NCI-H128 (cell line): ENCODE data around the gene CATSPERD.
"Not testable (repeated sequence)": the region's sequence is repeated elsewhere in the genome, so short reads cannot be mapped to it uniquely, and the experiment has no call there.

Experiments used
- DNase-seq: peaks from one replicate; lab custom pipeline; 2025; ENCODE audit not compliant: unreplicated experiment; lab: John Stamatoyannopoulos, UW

Gene CATSPERD

DNA sequence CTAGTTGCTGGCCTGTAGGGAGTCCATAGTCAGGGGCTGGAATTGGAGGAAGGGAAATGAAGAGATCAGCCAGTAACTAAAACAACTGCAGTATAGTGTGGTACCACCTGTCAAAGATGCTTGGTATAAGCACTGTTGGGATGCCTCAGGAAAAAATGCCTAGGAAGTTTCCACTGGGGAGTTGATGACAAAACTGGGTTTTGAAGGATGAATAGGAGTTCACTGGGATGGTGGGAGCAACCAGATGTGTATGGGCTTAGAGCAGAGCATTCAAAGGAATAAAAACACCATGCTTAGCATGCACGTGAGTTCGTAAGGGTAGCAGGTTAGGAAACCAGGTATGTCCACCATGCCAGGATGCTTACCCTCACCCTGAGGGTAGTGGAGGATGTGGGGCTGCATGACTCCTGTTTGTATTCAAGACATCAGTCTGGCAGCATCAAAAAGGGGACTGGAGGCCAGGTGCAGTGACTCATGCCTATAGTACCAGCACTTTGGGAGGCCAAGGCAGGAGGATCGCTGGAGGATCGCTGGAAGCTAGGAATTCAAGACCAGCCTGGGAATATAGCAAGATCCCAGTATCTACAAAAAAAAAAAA, 7.1 kb downstream of the CATSPERD start:
- DNase-seq: no peak

DNA sequence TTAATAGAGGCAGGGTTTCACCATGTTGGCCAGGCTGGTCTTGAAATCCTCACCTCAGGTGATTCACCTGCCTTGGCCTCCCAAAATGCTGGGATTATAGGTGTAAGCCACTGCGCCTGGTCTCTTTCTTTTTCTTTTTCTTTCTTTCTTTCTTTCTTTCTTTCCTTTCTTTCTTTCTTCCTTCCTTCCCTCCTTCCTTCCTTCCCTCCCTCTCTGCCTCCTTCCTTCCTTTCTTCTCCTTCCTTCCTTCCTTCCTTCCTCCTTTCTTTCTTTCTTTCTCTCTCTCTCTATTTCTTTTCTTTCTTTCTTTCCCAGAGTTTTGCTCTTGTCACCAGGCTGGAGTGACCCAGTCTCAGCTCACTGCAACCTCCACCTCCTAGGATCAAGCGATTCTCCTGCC, 12.7 kb downstream of the CATSPERD start:
- not testable (repeated sequence) for DNase-seq

DNA sequence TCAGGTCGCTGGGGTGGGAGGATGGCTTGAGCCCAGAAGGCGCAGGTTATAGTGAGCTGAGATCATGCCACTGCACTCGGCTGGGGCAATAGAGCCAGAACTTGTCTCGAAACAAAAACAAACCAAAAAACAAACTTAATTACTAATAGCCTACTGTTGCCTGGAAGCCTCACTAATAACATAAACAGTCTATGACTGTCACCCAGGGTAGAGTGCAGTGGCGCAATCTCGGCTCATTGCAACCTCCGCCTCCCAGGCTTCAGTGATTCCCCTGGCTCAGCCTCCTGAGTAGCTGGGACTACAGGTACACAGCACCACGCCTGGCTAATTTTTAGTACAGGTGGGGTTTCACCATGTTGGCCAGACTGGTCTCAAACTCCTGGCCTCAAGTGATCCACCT, 18.0 kb downstream of the CATSPERD start:
- DNase-seq: no peak

DNA sequence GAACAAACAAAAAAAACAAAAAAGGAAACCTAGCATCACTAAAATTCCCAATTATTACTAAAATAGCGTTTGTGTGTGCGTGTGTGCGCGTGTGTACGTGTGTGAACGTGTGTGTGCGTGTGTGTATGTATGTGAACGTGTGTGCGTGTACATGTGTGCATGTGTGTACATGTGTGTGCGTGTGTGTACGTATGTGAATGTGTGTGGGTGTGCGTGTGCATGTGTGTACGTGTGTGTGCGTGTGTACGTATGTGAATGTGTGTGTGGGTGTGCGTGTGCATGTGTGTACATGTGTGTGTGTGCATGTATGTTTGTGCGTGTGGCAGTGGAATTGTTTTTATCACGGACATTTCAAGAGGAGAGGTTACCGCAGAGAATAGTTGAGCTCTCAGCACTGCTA, 21.6 kb downstream of the CATSPERD start:
- no peak for DNase-seq

DNA sequence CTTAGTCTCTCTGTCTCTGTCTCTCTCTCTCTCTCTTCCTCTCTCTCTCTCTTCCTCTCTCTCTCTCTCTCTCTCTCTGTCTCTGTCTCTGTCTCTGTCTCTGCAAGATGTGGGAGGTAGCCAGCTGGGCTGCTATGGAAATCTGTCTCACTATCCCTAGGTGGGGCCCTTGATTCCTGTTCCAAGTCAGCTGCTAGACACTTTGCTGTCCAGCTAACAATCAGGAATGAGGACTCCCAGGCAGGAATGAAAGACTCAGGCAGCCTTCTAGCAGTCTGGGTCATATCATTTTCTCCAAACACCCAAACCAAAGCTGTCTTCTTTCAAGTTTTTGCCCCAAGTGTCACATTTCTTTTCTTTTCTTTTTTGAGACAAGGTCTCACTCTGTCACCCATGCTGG, 23.2 kb downstream of the CATSPERD start:
- DNase-seq: no peak

DNA sequence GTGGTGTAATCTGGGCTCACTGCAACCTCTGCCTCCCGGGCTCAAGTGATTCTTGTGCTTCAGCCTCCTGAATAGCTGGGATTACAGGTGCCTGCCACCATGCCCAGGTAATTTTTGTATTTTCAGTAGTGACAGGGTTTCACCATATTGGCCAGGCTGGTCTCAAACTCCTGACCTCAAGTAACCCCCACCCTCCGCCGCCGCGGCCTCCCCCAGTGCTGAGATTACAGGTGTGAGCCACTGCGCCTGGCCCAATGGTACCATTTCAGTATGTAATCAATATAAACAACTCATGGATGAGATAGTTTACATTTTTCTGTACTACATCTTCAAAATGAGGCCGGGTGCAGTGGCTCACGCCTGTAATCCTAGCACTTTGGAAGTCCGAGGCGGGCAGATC, 24.6 kb downstream of the CATSPERD start:
- DNase-seq: not testable (repeated sequence)

DNA sequence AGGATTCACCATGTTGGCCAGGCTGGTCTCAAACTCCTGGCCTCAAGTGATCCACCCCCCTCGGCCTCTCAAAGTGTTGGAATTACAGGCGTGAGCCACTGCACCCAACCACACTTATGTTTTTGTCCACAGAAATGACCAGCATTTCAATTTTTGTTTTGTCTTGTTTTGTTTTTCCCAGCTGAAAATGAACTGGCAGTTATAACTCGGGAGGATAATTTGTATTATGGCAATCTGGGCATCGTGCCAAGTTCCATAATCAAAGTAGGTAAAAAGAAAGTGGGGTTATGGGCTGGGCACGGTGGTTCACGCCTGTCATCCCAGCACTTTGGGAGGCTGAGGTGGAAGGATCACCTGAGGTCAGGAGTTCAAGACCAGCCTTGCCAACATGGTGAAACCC, 28.5 kb downstream of the CATSPERD start:
- not testable (repeated sequence) for DNase-seq

DNA sequence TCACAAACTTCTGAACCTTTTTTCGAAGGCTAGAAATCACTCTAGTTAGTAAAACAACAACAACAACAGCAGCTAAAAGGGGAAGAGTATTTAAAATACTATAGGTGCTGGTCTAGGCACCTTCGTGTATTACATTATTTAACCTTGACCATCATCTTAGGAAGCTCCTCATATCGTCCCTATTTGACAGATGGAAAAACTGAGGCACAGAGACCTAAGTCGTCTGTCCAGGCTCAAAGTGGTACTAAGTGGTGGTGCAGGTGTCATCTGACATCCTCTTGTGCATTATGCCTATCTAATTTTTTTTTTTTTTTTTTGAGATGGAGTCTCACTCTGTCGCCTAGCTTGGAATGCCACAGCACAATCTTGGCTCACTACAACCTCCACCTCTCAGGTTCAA, 29.1 kb downstream of the CATSPERD start:
- no peak for DNase-seq

DNA sequence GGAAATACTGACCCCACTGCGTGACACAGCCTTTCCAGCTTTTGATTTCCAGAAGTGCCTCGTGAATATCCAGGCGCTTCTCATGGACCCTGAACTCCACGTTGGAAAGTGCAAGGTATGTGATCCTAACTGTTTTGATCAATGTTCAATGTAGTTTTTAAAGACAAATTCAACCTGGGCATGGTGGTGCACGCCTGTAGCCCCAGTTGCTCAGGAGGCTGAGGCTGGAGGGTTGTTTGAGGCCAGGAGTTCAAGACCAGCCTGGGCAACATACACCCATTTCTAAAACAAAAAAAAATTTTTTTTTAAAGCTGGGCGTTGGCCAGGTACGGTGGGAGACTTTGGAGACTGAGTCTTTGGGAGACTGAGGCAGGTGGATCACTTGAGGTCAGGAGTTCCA, 31.3 kb downstream of the CATSPERD start:
- no peak for DNase-seq

DNA sequence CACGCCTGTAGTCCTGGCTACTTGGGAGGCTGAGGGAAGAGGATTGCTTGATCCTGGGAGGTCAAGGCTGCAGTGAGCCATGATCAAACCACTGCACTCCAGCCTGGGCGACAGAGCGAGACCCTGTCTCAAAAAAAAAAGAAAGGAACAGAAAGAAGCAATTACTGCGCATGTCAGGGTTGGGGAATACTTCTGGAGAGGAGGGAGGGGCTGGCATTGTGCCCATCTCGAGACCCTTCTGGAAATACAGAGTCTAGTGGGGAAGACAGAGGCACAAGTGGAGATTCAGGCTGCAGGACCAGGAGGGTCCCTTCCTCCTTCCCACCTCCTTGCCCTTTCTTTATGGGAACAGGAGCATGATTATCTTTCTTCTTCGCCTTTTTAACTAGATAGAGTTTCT, 33.3 kb downstream of the CATSPERD start:
- no peak for DNase-seq

DNA sequence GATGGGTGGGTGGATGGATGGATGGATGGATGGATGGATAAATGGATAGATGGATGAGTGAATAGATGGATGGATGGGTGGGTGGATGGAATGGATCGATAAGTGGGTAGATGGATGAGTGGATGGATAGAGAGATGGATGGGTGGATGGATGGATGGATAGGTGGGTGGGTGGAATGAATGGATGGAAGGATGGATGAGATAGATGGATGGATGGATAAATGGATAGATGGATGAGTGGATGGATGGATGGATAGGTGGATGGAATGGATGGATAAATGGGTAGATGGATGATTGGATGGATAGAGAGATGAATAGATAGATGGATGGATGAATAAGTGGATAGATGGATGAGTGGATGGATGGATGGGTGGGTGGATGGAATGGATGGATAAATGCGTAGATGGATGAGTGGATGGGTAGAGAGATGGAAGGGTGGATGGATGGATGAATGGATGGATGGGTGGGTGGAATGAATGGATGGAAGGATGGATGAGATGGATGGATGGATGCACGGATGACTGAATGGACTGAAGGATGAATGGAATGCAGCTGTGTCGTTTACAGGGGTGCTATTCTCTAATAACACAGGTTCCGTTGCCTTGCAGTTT, 42.3 kb downstream of the CATSPERD start:
- DNase-seq: no peak

DNA sequence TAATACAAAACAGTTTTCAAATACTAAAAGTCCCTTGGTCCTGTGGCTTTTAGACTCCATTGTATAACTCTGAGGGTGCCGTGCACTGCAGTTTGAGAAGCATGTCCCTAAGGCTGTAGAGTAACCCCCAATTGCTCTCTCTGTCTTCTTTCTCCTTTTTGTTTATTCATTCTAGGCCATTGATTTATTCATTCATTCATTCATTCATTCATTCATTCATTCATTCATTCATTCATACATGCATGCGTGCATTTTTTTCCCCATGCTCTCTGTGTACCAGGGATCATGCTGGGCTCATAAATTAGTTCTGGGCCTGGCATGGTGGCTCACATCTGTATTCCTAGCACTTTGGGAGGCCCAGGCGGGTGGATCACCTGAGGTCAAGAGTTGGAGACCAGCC, 44.8 kb downstream of the CATSPERD start:
- DNase-seq: no peak

DNA sequence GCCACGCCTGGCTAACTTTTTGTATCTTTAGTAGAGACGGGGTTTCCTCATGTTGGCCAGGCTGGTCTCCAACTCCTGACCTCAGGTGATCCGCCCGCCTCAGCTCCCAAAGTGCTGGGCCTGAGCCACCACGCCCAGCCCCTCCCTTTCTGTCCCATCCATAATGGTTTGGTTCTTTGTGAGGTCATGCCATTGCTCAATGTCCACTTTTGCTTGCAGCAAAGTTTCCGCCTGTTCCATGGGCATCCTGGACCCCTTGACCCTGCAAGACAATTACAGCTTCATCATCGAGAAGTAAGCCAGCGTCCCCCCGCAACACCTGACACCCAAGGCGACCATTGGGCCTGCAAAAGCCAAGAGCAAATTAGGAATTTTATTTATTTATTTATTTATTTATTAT, 47.5 kb downstream of the CATSPERD start:
- no peak for DNase-seq

DNA sequence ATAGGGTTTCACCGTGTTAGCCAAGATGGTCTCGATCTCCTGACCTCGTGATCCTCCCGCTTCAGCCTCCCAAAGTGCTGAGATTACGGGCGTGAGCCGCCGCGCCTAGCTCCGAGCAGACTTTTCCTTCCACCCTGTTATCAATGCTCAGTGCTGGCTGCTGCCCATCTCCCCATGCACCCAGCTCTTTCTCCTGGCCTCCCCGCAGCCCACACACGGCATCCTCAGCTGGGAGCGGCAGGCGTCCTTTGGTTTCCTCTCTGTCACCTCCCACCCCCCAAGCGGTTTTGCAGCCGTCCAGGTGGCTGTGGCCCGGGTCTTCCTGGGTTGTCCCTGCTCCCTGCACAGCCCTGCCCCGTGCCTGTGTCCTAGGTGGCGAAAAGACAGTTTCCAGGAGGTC, 52.0 kb downstream of the CATSPERD start:
- DNase-seq: no peak

DNA sequence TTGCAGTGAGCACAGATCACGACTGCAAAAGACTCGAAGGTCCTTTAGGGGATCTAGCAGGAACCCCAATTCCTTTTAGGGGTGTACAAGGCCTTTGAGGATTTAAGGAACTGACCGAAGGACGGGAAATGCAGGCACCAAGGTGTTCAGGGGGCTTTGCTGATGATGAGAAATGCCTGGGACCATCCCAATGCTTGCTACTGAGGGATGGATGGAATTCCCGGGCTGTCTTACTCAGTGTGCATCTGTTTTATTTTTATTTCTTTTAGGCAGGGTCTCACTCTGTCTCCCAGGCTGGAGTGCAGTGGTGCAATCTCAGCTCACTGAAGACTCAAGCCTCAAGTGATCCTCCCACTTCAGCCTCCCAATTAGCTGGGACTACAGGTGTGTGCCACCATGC, 52.8 kb downstream of the CATSPERD start:
- no peak for DNase-seq

DNA sequence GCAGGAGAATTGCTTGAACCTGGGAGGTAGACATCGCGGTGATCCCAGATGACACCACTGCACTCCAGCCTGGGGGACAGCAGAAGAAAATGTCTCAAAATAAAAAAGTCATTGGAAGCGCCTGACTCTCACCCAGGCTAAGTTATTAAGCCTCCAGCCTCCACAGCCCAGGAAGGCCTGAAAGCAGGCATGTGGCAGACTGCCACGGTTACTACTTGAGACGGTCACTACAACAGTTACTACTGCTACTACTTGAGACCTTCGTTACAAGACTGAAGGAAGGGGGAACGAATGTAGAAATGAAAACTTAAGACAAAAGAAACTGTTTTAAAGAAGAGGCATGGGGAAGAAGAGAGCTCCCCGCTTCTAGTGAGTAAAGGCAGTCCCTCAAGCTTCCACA, 54.5 kb downstream of the CATSPERD start:
- DNase-seq: no peak

DNA sequence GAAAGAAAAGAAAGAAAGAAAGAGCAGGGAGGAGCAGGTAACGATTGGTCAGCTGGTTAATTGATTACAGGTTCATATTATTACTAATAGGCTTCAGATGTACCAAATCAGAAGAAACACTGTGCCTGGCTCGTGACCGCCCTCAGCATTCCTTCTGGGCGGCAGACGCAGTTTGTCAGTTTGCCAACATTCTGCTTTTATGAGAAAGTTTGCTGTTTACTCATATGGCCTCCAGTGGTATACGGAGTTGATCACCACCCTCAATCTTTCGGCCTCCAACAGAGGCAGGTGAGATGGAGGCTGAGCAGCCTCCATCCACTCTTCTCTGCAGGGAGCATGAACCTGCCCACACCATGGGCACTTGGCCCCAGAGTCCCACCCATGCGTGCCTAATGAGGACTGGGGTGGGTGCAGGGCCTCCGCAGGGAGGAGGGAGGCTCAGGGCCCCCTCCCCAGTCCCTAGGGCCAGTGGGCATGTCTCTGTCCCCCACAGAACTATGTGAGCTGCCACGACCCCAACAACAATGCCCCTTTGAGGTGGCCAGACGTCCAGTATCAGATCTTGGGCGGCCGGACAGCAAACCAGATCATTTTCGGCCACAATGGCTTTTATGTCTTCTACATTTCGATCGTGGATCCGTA, 55.4 kb downstream of the CATSPERD start:
- DNase-seq: no peak

DNA sequence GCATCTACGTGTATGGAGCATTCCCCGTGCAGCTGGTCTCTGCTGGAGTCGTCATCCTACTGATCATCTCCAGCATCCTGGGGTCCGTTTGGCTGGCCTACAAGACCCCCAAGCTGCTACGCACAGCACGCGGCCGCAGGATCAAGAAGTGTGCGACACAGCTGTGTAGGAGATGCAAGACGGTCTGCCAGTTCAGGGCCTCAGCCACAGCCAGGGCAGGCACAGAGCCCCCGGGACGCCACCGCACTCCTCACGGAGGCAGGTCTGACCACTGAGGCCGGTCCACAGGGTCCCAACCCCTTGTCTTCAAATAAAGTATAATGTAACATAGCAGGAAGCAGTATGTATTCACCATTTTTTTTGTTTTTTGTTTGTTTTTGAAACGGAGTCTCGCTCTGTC, 58.0 kb downstream of the CATSPERD start:
- no peak for DNase-seq

DNA sequence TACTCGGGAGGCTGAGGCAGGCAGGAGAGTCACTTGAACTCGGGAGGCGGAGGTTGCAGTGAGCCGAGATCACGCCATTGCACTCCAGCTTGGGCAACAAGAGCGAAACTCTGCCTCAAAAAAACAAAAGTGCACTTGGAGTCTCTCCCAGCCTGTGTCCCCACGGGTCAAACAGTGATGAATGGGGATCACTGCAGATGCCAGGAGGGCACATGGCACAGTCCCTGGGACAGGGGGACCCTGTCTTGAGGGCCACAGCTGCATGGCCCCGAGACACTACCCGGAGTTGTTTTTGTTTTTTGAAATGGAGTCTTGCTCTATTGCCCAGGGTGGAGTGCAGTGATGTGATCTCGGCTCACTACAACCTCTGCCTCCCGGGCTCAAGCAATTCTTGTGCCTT, 60.5 kb downstream of the CATSPERD start:
- not testable (repeated sequence) for DNase-seq

DNA sequence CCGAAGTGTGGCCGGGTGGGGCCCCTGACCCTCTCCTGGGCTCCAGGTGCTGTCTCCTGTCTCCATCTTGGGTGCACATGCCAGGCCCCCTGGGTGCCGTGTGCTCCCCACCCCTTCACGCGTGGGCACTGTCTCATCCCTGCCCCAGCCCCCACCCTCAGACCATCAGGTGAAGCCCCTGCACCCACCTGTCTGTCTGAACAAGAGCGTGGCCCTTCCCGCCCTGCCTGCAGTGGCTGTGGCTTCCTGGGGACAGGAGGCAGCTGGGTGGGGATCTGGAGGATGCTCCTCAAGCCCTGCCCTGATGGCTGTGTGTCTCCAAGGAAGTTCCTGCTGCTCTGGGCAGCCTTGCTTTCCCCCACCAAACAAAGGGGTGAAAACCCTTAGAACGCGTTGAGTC, 61.9 kb downstream of the CATSPERD start:
- DNase-seq: no peak

DNA sequence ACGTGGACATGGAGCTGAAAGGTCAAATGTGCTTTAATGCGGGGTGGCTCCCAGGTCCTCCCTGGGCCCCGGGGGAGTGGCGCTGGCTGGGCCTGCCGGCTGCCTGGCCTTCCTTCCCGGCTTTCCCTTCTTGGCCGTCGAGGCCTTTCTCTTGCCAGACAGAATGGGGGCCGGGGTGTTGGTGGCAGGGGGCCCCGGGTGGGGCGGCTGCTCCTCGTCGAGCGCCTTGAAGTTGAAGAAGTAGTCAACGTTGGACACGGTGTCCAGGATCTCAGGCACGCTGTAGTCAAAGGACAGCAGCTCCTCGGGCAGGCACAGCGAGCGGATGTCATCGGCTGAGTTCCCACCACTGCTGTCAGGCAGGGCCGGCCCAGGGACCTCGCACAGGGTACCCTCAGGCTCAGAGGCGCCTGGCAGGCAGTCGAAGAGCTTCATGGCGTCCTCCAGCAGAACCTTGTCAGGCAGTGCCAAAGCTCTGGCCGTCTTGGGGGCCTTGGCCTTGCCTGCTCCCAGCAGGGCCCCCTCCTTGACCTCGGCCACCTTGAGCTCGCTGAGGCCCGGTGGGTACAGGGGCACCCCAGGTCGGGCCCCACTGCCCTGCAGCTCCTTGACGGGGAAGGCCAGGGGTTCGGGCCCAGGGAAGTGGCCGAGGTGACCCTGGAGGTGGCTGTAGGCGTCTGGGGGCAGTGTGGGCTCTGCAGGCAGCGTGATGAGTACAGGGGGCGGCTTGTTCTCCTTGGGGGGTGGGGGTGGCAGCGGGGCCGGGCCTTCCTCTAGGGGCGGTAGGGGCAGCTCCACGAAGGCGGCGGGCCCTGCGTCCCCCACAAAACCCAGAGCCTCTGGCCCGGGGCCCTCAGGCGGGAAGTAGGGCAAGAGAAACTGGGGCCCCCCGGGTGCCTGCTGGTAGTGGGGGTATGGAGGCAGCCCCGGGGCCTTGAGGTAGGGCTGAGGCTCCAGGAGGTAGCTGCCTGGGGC, 62.8 kb downstream of the CATSPERD start:
- no peak for DNase-seq
